A673 (cell line): Measurements from ENCODE around the gene PTPRQ. TPM values are rescaled to one million over a fixed set of nuclear protein-coding genes. Genes with fewer than 3 reads are reported as not detected.

Source experiments
- BruUV-seq: library from RNA; stranded (reverse); fragments of 400-500 nt; replicated peaks from 2 replicates; lab custom pipeline; 2021; lab: Mats Ljungman, UMichigan
- CTCF ChIA-PET: fragments of 300-600 bp; sonication (Branson Sonifier 250); formaldehyde crosslinking; loops from one replicate; lab custom pipeline; 2022; ENCODE audit warnings: antibody characterized with exemption; lab: Charles Lee
- POLR2A ChIA-PET: fragments of 300-600 bp; sonication (Branson Sonifier 250); formaldehyde crosslinking; loops from one replicate; lab custom pipeline; 2022; ENCODE audit warnings: antibody characterized with exemption; ENCODE audit not compliant: low non-redundant PET; lab: Charles Lee
- DNase-seq: peaks from one replicate; pipeline ENCODE4 v3.0.0-alpha.2; 2015; ENCODE audit warnings: low spot score
- H3K27ac ChIP-seq: fragments of 200-600 bp; sonication (generic); 2 replicates; pipeline ENCODE4 v1.5.1; 2016; ENCODE audit warnings: mixed run types, low read depth, mild to moderate bottlenecking, mixed read lengths, antibody characterized with exemption, low read length; ENCODE audit not compliant: poor library complexity, severe bottlenecking
- H3K27me3 ChIP-seq: fragments of 200-600 bp; sonication (generic); replicated peaks from 2 replicates; pipeline ENCODE4 v1.6.1; 2017; ENCODE audit warnings: mixed run types, low read depth, mild to moderate bottlenecking, mixed read lengths, antibody characterized with exemption, low read length; ENCODE audit not compliant: insufficient read depth, poor library complexity
- H3K36me3 ChIP-seq: fragments of 200-600 bp; sonication (generic); 2 replicates; pipeline ENCODE4 v1.6.1; 2016; ENCODE audit warnings: mixed run types, mild to moderate bottlenecking, mixed read lengths, antibody characterized with exemption, low read length; ENCODE audit not compliant: insufficient read depth, poor library complexity, severe bottlenecking
- H3K4me1 ChIP-seq: fragments of 200-600 bp; sonication (generic); 2 replicates; pipeline ENCODE4 v1.6.1; 2017; ENCODE audit warnings: mixed run types, mild to moderate bottlenecking, mixed read lengths, antibody characterized with exemption, low read length; ENCODE audit not compliant: insufficient read depth, poor library complexity, severe bottlenecking
- H3K4me3 ChIP-seq: fragments of 200-600 bp; sonication (generic); 2 replicates; pipeline ENCODE4 v1.5.1; 2016; ENCODE audit warnings: low read depth, mixed run types, mild to moderate bottlenecking, mixed read lengths, low read length; ENCODE audit not compliant: poor library complexity, severe bottlenecking
- H3K9me3 ChIP-seq: fragments of 200-600 bp; sonication (generic); 2 replicates; pipeline ENCODE4 v1.6.1; 2016; ENCODE audit warnings: mixed run types, low read depth, mild to moderate bottlenecking, mixed read lengths, antibody characterized with exemption, low read length; ENCODE audit not compliant: poor library complexity, severe bottlenecking
- CTCF ChIP-seq: fragments of 300-800, 200-600 bp; sonication (generic); conservative IDR thresholded peaks from 2 replicates; pipeline ENCODE4 v1.5.1; 2017; ENCODE audit warnings: low read depth, mild to moderate bottlenecking, antibody characterized with exemption, low read length, moderate library complexity, mixed read lengths
- EZH2 ChIP-seq: fragments of 200-600 bp; sonication (generic); IDR thresholded peaks from 2 replicates; pipeline ENCODE4 v1.6.1; 2017; ENCODE audit warnings: borderline replicate concordance, low read depth, mild to moderate bottlenecking, mixed read lengths, antibody characterized with exemption, low read length; ENCODE audit not compliant: poor library complexity, severe bottlenecking
- intact Hi-C: fragments of 100-400 bp; cut with micrococcal nuclease; formaldehyde crosslinking; loops from one replicate; pipeline ENCODE4 v1.10.0; 2022; ENCODE audit not compliant: unreplicated experiment
- total RNA-seq: library from RNA; stranded (reverse); gene quantifications from 2 replicates; pipeline ENCODE4 v1.2.3, GENCODE V29; 2021

The PTPRQ gene
- total RNA-seq, 1 experiment from 2014 or later = 0.15 TPM

DNA sequence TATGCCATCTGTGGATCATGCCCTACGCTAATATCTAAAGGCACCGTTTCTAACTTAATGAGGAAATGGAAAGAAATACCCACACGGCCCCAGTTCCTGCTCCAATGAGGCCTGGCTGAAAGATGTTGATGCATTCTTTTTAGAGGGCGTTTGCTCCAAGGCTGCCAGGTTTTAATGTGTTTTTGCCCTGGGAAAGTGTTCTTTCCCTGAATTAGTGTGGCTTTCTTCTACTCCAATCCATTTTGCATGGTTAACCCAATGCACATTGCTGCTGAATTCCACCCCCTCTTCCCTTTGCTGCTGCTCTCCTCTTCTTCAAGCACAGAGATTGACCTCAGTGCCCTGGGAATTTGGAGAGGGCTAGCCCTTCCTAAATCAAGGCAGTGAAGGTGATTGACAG lies 273.8 kb downstream of the PTPRQ start:
- no TSS peak for BruUV-seq
- TF ChIP-seq EZH2 (no peak), CTCF (no peak)
- Histone ChIP-seq H3K9me3 (no peaks in the 10 kb centered on the region), H3K27me3 (no peaks in the 10 kb centered on the region), H3K4me1 (no peaks in the 10 kb centered on the region), H3K27ac (no peak overlapping the region), H3K36me3 (no peaks in the 10 kb centered on the region), H3K4me3 (no peak overlapping the region)
- no peak for DNase-seq
- intact Hi-C loops = no loop called here
- POLR2A ChIA-PET = no interaction called here
- CTCF ChIA-PET = no interaction called here

GRCh38 chr12:80720516-80720915 lies 276.5 kb downstream of the PTPRQ start:
- BruUV-seq = no TSS peak
- CTCF ChIA-PET = no interaction called here
- POLR2A ChIA-PET = no interaction called here

GRCh38 chr12:80721326-80721725 lies 277.3 kb downstream of the PTPRQ start:
- POLR2A ChIA-PET = no interaction called here
- CTCF ChIA-PET = no interaction called here

More at GRCh38 chr12:80720516-80720915, 276.5 kb downstream of the PTPRQ start:
- no peaks in the 10 kb centered on the region for H3K9me3 ChIP-seq
- TF ChIP-seq EZH2 = no peak
- TF ChIP-seq CTCF = no peak
- no peak overlapping the region for H3K27ac ChIP-seq
- intact Hi-C loops = no loop called here
- H3K27me3 ChIP-seq = no peaks in the 10 kb centered on the region
- H3K4me3 ChIP-seq = no peak overlapping the region
- no peak for DNase-seq
- H3K36me3 ChIP-seq = no peaks in the 10 kb centered on the region
- no peaks in the 10 kb centered on the region for H3K4me1 ChIP-seq

More at GRCh38 chr12:80721326-80721725, 277.3 kb downstream of the PTPRQ start:
- Histone ChIP-seq H3K9me3 (no peaks in the 10 kb centered on the region), H3K4me3 (no peak overlapping the region), H3K27ac (no peak overlapping the region), H3K4me1 (no peaks in the 10 kb centered on the region), H3K36me3 (no peaks in the 10 kb centered on the region), H3K27me3 (no peaks in the 10 kb centered on the region)
- intact Hi-C loops = no loop called here
- no peak for DNase-seq
- BruUV-seq = no TSS peak
- TF ChIP-seq CTCF (no peak), EZH2 (no peak)
